Stimulated activated CD8-positive, alpha-beta memory T cell treated with anti-CD3 and anti-CD28 coated beads, Interleukin-7, amount 100 ng/mL, for 48 hours (primary cell): ENCODE measurements around the gene PPM1H.
"Not testable (repeated sequence)": the region's sequence is repeated elsewhere in the genome, so short reads cannot be mapped to it uniquely, and the experiment has no call there.

Experiments
- DNase-seq, 2 donors: peaks; one replicate each; pipeline ENCODE4 v3.0.0-alpha.2; 2020; ENCODE audit warnings: low read depth in 1 of 2; ENCODE audit errors: extremely low read depth in 1 of 2

The PPM1H gene

DNA sequence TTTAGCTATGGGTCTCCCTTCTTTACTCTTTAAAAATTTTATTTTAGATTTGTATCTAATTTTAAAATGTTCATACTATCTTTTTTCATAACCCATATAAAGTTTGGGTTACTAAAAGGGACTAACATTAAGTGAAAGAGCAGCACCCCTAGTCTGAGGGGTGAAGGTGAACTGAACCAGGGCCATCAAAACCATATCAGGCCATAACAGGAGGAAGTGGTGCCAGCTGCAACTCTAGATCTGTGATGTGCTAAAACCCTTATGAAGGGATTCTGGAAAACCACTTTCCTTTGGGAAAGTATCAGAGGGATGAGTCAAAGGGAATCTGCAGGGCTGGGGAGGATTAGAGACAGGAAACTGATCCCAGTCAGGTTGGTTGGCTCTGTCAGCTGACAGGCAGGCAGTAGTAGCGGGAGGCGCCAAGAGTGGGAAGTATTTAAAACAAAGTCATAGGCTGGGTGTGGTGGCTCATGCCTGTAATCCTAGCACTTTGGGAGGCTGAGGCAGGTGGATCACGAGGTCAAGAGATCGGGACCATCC lies 162.5 kb downstream of the PPM1H start:
- no peak for DNase-seq

DNA sequence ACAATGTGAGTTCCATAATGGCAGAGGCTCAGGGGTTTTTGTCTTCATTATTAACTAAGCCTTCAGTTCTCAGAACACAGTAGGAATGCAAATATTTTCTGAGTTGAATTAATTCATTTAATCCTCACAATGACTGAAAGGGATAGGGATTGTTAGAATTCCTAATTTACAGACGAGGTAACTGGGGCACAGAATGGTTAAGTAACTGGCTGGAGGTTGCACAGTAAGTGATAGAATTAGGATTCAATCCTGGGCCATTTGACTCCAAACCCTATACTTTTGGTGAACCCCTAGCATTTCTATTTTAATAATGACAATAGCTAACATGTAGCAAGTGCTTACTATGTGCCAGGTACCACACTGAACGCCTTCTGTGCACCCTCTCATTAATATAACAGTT lies 163.1 kb downstream of the PPM1H start:
- no peak for DNase-seq

DNA sequence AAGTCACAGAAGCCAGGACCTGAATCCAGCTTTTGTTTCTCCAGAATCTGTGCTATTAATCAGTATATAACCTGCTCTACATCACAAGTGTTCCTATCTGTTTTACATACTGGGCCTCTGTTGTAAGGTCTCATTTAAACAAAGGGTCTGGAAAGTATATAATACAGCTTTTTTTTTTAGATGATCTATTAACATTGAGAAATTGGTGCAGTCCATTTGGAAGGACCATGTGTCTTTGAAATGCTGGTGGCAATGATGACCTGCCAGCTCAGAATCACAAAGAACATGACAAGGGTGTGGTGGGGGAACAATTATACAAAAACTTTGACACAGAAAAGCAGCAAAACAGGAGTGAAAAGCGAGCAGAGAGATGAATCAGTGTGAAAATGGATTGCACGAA lies 164.6 kb downstream of the PPM1H start:
- DNase-seq: no peak

DNA sequence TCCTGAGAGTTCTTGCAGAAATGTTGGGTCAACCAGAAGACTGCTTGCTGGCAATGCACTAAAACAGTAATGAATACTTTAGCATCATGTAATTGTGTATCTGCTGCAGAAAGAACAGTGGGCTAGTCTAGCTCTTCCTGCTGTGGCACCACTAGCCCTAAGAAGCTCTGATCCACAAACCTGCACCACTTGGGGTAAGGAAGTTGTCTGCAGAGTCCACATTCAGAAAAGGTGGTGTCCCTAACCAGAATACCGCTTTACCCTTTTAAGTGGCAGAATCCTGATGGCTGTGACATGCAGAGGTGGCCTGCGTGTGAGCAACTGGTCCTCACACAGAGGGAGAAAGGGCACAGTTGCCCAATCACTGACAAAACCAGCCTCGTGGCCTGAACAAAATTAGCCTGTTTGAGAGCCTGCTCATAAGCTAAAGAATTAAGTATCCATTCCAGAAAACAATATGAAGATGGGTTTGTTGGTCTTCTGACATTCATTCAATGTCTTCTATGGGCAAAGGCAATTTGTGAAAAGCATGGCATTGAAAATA lies 165.8 kb downstream of the PPM1H start:
- no peak for DNase-seq

DNA sequence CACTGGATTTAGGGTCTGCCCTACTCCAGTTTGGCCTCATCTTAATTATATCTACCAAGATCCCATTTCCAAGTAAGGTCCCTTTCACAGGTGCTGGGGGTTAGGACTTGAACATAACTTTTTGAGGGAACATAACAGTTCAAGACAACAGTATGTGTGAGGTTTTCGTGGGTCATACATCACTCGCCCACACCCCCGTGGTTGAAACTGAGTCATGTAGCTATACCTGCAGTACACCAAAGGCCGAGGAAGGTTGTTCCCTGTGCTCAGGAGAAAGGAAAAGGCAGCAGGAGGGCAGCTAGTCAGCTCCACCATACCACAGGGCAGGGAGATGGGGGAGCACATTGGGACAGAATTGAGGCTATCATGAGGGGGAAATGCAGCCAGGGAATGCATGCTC lies 167.0 kb downstream of the PPM1H start:
- DNase-seq: peak; percentile 14 to 43

DNA sequence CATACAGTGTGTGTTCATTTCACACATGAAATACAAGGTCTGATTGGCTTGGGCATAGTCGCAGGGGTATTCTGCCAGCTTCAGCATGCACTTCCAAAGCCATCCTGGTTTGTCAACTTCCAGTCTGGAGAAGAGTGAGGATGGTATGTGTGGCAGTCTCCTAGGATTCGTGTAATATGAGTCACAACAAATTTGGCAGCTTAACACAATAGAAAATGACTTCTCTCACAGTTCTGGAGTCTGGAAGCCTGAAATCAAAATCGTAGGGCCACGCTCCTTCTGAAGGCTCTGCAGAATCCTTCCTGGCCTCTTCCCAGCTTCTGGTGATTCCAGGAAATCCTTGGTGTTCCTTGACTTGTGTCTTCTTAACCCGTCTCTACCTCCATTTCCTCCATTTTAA lies 167.5 kb downstream of the PPM1H start:
- no peak for DNase-seq

DNA sequence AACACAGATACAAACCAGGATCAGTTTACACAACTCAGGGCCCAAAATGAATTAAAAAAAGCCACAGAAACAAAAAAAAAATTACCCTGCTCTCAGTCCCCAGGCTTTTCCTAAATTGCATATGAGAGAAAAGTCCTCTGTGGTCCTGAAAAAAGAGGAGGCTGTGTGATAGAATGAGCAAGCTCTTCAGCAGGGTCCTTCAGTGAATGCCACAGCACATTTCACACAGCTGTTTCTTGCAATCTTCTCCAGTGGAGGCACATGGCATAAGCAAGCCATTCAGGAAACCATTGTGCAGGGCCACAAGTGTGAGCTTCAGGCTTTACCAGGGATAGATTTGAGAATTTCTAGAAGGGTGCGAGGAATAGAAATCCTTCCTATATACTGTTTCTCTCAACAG lies 168.5 kb downstream of the PPM1H start:
- DNase-seq: no peak

DNA sequence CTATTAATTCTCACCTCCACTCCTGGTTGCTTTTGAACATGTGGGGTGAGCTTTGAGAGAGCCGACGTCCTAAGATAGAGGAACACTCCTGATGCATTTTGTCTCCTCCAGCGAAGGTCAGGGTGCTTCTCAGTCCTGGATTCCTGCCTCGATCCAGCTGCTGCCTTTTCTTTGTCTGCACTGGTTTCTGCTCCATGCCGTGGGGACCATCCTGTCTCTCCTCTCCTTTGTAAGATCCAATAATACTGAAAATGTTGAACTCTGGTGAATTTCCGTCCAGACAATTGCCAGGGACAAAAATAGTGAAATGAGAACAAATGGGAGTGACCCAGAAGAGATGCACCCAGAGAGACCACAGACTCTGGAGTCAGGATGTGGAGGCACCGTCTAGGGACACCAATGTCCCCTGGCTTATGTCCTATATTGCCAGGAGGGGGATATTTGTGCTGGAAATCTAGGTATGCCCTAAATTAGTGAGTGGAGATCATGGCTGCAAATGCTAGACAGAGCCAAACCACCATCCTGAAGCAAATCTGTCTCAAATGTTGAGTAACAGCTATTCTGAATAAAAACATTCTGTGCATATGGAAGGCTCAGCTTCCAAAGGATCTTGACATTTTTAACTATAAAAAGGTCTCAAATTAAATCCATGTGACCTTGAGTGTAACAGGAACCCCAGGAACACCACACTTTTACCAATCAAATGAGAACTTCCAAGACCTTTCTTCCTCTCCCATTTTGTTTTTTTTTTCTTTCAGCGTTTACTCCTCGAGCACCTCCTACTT lies 170.9 kb downstream of the PPM1H start:
- no peak for DNase-seq

DNA sequence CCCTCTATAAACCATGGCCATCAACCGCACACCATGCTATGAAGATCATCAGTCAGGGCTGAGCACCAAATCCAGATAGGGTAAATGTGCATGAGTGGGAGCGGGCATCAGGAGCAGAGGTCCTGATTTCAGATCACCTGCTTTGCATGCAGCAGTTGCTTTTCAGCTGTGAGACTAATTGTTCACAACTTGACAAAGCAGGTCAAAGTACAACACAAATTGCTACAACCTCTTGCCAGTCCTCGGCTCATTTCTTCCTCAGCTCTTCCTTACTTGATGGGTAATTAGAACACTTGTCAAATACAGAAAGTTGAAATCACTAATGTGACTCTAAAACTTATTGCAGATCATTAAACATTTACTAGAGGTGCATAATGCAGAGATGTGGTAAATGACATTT lies 171.6 kb downstream of the PPM1H start:
- DNase-seq: no peak

DNA sequence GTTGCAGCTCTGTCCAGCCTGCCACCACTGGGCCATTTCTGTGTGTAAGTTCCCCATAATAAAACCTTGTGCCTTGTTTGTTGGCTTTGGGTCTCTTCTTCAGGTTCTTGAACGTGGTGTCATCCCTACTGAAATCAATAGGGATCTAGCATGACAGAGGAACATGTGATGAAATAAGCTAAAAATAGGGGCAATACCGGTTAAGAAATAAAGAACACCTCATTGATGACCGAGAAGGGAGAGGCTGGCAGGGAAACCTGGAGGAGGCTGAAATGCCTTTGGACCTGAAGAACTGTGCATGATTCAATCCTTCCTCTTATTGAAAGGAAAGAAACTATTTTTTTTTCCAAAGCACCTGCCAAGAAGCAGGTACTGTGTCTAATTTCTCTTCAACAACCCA lies 172.3 kb downstream of the PPM1H start:
- DNase-seq: no peak

DNA sequence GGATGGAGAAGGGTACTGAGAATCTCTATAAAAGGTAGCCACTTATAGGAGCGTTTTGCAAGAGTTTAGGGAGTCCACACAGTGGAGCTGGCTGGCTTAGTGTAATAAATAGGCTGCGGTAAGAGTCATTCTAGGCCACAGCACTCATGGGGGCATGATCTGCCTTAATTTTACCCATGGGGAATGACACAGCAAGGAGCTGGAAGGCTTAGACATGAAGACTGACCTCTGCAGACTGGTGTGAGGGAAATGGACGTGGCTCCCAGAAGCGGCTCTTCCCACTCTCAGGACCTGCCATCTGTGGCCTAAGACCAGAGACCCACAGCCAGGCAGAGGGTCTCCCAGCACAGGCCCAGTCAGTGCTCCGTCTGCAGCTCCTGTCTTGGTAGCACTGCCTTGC lies 173.3 kb downstream of the PPM1H start:
- no peak for DNase-seq

DNA sequence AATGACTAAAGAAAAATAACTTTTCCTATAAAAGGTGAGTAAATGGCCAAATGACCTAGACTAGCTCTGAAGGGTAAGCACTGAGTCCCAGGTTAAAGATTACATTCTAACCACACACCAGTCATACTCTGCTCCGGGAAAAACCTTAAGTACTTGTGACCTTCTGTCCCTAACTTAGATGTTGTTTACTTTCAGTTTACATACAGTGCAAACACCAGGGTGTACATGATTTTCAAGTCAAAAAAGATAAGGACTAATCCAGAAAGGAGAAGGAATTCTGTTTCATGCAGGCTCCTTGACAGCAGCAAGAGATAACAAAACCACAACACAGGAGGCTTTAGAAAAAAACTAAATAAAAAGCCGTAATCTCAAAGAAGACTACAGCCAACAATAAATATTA lies 174.2 kb downstream of the PPM1H start:
- DNase-seq: no peak

DNA sequence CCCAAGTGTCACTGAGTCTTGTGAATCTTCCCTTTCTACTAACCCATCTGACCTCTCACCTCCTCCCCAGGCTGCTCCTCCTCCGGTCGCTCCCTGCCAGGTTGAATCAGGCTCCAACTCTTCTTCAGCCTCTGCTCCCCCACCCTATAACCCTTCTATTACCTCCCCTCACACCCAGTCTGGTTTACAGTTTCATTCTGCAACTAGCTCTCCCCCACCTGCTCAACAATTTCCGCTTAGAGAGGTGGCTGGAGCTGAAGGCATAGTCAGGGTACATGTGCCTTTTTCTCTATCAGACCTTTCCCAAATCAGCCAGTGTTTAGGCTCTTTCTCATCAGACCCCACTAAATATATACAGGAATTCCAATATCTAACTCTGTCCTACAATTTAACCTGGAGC lies 174.6 kb downstream of the PPM1H start:
- not testable (repeated sequence) for DNase-seq

DNA sequence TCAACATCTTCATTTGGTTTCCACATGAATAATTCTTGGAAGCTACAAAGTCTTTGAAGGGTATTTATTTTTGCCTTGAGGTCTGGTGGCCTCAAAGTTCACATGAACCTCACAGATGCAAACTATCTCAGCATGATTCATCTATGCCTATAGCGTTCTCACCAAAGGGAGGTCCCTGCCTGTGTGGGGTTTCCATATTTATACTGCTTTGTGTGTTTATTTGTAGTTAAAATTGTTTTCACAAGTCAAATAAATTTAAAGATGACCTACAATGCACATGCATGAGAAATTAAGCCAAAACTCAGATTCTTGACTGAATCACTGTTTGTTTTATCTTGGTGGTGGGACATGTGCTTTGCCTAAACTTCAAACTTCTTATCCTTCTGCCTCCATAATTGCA lies 176.7 kb downstream of the PPM1H start:
- DNase-seq: no peak

DNA sequence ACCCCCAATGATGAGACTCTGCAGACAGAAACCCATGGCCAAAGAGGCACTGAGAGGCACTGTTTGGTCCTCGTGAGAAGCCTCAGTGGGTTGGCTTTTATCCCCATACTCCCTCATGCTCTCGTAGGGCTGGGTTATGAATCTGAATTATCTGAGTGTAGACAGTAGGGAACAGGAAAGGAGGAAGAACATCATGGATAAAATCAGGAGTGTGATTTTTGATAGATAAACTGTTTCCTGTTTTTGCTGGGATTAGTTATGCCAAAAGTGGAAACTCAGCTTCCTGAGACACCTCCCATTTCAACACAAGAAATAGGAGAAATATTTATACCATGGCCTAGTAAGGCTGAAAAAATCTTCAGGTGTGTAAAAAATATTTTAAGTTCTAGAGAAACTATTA lies 177.9 kb downstream of the PPM1H start:
- DNase-seq: no peak

DNA sequence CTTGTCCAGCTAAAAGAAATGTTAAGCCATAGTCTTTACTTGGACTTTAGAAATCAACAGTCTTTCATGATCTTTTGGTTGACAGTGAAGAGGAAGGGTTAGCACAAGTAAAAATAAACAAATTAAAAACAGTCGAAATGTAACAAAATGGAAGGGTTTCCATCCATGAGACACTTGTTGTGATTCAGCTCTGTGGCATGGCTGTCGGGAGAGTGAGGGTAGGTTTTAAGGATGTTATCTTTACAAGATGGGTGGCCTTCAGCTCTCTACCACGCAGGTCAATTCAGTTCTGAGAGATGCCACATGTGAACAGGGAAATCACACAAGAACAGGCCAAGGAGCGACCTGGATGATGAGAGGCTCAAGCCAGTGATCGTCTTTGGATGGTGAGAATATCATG lies 180.2 kb downstream of the PPM1H start:
- no peak for DNase-seq

DNA sequence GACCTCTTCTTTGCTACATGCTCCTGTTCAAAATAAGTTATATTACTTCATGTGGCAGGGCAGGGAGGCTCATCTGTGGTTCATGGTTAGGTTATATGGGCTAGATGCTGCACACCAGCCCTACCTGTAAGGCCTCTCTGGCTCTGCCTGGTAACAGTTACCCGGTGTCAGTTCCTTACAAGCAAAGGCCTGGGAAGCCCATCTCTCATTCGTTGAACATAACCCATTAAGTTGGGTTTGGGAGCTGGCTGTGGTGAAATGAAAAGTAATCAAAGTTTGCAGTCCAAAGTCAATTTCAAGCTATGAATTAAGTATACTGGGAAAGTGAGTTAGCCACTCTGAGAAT lies 183.2 kb downstream of the PPM1H start:
- DNase-seq: no peak

DNA sequence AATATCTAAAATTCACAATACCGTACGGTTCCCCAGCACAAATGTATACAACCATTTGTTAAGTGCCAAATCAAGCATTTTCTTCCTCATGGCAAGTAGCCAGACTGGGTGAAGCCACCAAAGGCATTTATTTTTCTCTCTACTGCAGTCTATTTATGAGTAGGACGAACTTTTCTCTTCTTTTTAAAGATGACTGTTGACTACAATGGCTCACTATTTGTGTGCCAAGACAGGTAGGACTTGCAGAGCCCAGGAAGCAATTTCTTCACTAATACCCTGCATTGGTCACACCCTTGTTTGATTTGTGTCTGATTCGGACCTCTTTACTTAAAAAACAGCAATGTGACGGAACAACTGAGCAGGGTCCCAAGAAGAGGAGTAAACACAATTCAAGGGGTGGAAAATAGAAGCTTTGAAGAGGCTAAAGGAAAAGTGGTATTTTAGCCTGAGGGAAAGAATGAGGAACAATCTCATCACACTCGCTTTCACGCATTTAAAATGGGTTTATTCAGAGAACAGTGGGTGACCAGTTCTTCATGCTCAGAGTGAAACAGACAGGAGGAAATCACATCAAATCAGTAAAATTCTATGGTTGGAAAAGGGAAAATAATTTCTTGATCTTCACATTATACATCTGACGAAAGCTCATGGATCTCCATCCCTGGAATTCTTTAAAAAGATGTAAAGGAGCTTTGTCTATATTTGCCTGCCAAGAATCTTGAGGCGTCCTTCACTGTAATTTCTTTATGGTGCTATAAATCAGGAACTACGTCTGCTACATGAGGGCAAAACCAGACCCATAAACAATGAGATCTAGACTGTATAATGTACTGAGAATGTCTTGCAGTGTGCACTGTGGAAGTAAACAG lies 183.8 kb downstream of the PPM1H start:
- no peak for DNase-seq

DNA sequence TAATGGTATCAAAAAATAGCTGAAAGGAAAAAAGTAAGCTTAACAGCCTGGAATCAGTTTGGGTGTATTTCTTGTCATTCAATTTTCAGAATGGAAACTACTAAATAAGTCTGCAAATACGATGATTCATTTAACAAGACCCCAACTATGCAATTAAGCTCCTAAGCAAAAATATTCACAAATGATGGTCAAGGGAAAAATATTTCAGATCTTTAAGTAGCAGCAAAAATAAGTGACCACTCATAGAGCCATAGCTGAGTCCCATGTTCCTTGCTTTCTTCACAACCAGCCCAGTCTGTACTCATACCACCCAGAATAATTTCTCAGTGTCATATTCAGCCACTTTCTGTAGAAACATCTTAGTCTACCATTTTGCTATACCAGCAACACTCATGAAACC lies 185.4 kb downstream of the PPM1H start:
- no peak for DNase-seq

DNA sequence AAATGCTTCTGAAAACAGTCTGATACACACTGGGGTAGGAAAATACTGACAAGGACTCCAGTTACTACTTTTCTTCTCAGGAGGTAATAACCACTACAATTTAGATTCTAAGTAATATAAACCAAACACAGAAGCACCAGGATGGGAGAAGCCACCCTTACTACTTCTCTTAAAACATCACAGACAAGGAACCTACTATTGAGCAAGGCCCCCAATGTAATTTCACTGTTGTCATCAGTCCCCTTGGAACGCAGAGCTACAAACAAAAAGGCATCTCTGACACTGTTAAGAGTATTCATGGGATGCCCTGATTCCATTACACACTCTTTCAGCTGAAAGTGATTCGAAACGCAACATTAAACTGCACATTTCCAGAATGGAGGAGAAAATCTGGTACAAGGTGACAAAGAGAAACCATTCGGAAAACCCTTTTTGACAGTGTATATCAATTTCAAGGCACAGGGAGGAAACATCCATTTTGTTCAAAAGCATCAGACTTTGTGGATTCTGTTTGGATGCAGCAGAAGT lies 185.9 kb downstream of the PPM1H start:
- DNase-seq: no peak

DNA sequence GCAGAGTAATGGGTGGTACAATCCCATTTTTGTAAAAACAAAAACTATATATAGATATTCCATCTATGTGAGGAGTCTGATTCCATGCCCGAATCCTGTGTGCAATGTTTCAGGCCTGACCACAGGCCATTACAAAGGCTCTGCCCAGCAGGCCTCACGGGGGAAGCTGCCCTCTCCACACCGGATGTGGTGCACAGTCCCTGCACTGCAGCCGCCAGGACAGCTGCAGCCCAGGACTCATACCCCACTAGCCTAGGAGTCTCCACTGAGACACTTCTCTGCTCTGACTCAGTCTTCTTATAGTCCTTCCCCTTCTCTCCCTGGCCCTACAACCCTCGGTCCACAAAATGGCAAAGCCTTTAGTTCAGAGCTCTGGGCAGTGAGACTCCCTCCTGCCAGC lies 190.4 kb downstream of the PPM1H start:
- no peak for DNase-seq
